SK-N-MC (cell line): Measurements from ENCODE around the gene CGREF1.

Source experiments
- DNase-seq: peaks from one replicate; pipeline ENCODE4 v3.0.0-alpha.2; 2011; ENCODE audit warnings: low read depth, low spot score
- H3K27ac ChIP-seq: fragments of 200-600 bp; sonication (generic); 2 replicates; pipeline ENCODE4 v1.5.1; 2016; ENCODE audit warnings: mixed run types
- H3K36me3 ChIP-seq: fragments of 200-600 bp; sonication (generic); 2 replicates; pipeline ENCODE4 v1.6.1; 2017; ENCODE audit warnings: antibody characterized with exemption, low read length, mixed read lengths; ENCODE audit not compliant: insufficient read depth
- H3K4me3 ChIP-seq: fragments of 200-600 bp; sonication (generic); 2 replicates; pipeline ENCODE4 v1.5.1; 2016
- H3K9ac ChIP-seq: fragments of 200-600 bp; sonication (generic); 2 replicates; pipeline ENCODE4 v1.8.0; 2017; ENCODE audit warnings: mixed run types, mixed read lengths; ENCODE audit not compliant: insufficient read length
- H3K9me3 ChIP-seq: fragments of 200-600 bp; sonication (generic); 2 replicates; pipeline ENCODE4 v1.6.1; 2017; ENCODE audit warnings: low read depth, mild to moderate bottlenecking, antibody characterized with exemption, low read length, moderate library complexity, mixed read lengths
- EZH2 ChIP-seq: fragments of 200-600 bp; sonication (generic); IDR thresholded peaks from one replicate; pipeline ENCODE4 v1.6.1; 2017; ENCODE audit warnings: antibody characterized with exemption
- FOXP2 ChIP-seq: optimal IDR thresholded peaks from 2 replicates; pipeline ENCODE3; 2011; ENCODE audit warnings: mild to moderate bottlenecking, moderate library complexity; ENCODE audit not compliant: insufficient read depth; ENCODE audit errors: extremely low read length, control extremely low read depth
- POLR2AphosphoS5 ChIP-seq: IDR thresholded peaks from 2 replicates; pipeline ENCODE4 v1.6.1; 2012; ENCODE audit warnings: mild to moderate bottlenecking, low read depth, low read length, borderline replicate concordance

Gene CGREF1

GRCh38 chr2:27154488-27154887 is 35.6 kb upstream of the CGREF1 start:
- TF ChIP-seq EZH2 (no peak), FOXP2 (no peak), POLR2AphosphoS5 (no peak)
- Histone ChIP-seq H3K4me3 (no peak overlapping the region), H3K27ac (no peak overlapping the region), H3K9ac (no peak overlapping the region), H3K36me3 (no peaks in the 10 kb centered on the region), H3K9me3 (no peaks in the 10 kb centered on the region)
- no peak for DNase-seq

- Histone ChIP-seq H3K36me3 (no peaks in the 10 kb centered on the region), H3K27ac (no peak overlapping the region), H3K9me3 (no peaks in the 10 kb centered on the region), H3K4me3 (no peak overlapping the region), H3K9ac (no peak overlapping the region)
- DNase-seq = no peak
- TF ChIP-seq EZH2 (no peak), FOXP2 (no peak), POLR2AphosphoS5 (no peak)
Observed at GRCh38 chr2:27152796-27153464, 34.0 kb upstream of the CGREF1 start.

GRCh38 chr2:27152102-27152795 is 33.3 kb upstream of the CGREF1 start:
- Histone ChIP-seq H3K9me3 (no peaks in the 10 kb centered on the region), H3K27ac (no peak overlapping the region), H3K9ac (no peak overlapping the region), H3K4me3 (no peak overlapping the region), H3K36me3 (no peaks in the 10 kb centered on the region)
- DNase-seq = no peak
- TF ChIP-seq FOXP2 (no peak), EZH2 (no peak), POLR2AphosphoS5 (no peak)

- Histone ChIP-seq H3K36me3 (no peaks in the 10 kb centered on the region), H3K9ac (no peak overlapping the region), H3K4me3 (no peak overlapping the region), H3K9me3 (no peaks in the 10 kb centered on the region), H3K27ac (no peak overlapping the region)
- no peak for DNase-seq
- TF ChIP-seq EZH2 (no peak), POLR2AphosphoS5 (no peak), FOXP2 (no peak)
Observed at GRCh38 chr2:27150639-27151230, 31.8 kb upstream of the CGREF1 start.

GRCh38 chr2:27149570-27150405 is 30.9 kb upstream of the CGREF1 start:
- no peak overlapping the region for H3K4me3 ChIP-seq
- TF ChIP-seq FOXP2 = no peak
- TF ChIP-seq EZH2 = no peak
- TF ChIP-seq POLR2AphosphoS5 = no peak
- no peaks in the 10 kb centered on the region for H3K9me3 ChIP-seq
- no peak overlapping the region for H3K9ac ChIP-seq
- DNase-seq = no peak
- H3K36me3 ChIP-seq = no peaks in the 10 kb centered on the region
- no peak overlapping the region for H3K27ac ChIP-seq

GRCh38 chr2:27148801-27149439 is 30.0 kb upstream of the CGREF1 start, which contains the start of gene TCF23:
TCF23 (plus strand) TSS chr2:27149004; CDS start chr2:27149134, 130 bp downstream.
- H3K36me3 ChIP-seq = no peaks in the 10 kb centered on the region
- TF ChIP-seq FOXP2 (no peak), EZH2 (no peak), POLR2AphosphoS5 (no peak)
- H3K9me3 ChIP-seq = no peaks in the 10 kb centered on the region
- H3K27ac ChIP-seq = no peak within 1 kb of the TSS
- no peak within 1 kb of the TSS for H3K4me3 ChIP-seq
- H3K9ac ChIP-seq = no peak within 1 kb of the TSS
- DNase-seq = no peak

DNA sequence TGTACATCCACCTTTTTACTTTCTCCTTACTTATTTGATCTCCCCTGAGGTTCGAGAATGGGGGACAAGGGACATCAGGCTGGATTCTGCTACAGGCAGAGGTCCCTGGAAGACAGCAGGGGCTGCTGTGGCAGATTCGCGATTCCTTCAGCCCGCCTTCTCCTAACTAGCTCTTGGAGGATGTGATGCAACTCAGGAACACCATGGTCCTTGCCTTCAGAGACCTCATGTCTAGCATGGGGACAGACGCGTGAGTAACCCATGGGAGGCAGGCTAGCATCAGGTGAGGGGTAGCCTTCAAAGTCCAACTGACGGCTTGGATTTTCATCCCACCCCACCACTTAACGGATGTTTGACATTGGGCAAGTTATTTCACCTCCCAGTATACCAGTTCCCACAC is 29.0 kb upstream of the CGREF1 start:
- no peak overlapping the region for H3K4me3 ChIP-seq
- no peak overlapping the region for H3K9ac ChIP-seq
- H3K36me3 ChIP-seq = no peaks in the 10 kb centered on the region
- TF ChIP-seq FOXP2 = no peak
- TF ChIP-seq POLR2AphosphoS5 = no peak
- TF ChIP-seq EZH2 = no peak
- no peak overlapping the region for H3K27ac ChIP-seq
- DNase-seq = no peak
- no peaks in the 10 kb centered on the region for H3K9me3 ChIP-seq

DNA sequence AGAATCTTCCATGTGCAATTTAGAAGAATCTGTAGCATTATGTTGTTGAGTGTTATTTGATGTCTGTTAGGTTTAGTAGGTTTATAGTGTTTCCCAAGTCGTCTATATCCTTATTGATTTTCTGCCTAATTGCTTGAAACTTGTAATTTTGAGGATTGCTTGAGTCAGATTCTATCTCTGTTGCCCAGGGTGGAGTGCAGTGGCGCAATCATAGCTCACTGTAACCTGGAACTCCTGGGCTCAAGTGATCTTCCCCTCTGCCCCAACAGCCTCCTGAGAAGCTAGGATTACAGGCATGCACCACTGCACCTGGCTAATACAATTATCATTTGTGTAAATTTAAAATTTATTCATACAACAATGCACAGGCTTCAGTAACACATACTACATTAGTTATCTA is 26.8 kb upstream of the CGREF1 start:
- H3K9me3 ChIP-seq = no peaks in the 10 kb centered on the region
- H3K4me3 ChIP-seq = no peak overlapping the region
- DNase-seq = no peak
- no peak overlapping the region for H3K9ac ChIP-seq
- no peak overlapping the region for H3K27ac ChIP-seq
- TF ChIP-seq EZH2 (no peak), FOXP2 (no peak), POLR2AphosphoS5 (no peak)
- H3K36me3 ChIP-seq = no peaks in the 10 kb centered on the region
